Measurements from ENCODE around the gene PCBP2.

- TF ChIP-seq CTCF (IDR thresholded peaks at IDR 0.05 in 8 of 11, conservative IDR thresholded peaks at IDR 0.05 in 3 of 11) (peak in 2 of 11 experiments; percentile 12 to 32), POLR2A (IDR thresholded peaks at IDR 0.05) (no peak)
Observed at GRCh38 chr12:53476769-53477209, 24.9 kb downstream of the PCBP2 start.

Measured in spleen (tissue), 7 donors.